H1 (cell line): ENCODE results near the gene RAD9A. TPM values are rescaled to one million over a fixed set of nuclear protein-coding genes. Genes with fewer than 3 reads are reported as not detected.
A peak's percentile ranks its signal among the peaks of the same experiment; 100 is the strongest.

ENCODE experiments used
- BACH1 ChIP-seq: IDR thresholded peaks from 2 replicates; pipeline ENCODE4 v1.6.1; 2012; ENCODE audit warnings: low read length, improper control_type of control experiment
- BRCA1 ChIP-seq: IDR thresholded peaks from 2 replicates; pipeline ENCODE4 v1.6.1; 2012; ENCODE audit warnings: low read depth, low read length, improper control_type of control experiment
- CREB1 ChIP-seq: IDR thresholded peaks from 2 replicates; pipeline ENCODE4 v1.6.1; 2012; ENCODE audit warnings: inconsistent platforms
- CTBP2 ChIP-seq: IDR thresholded peaks from 2 replicates; pipeline ENCODE4 v1.7.0; 2011; ENCODE audit warnings: borderline replicate concordance, mild to moderate bottlenecking, moderate library complexity, mixed read lengths, low read length; ENCODE audit not compliant: insufficient read depth, insufficient read length
- EZH2 ChIP-seq: fragments of 200-600 bp; sonication (generic); IDR thresholded peaks from 2 replicates; pipeline ENCODE4 v1.7.1; 2012; ENCODE audit warnings: low read depth, mild to moderate bottlenecking, moderate library complexity, low read length, inconsistent platforms; ENCODE audit not compliant: severe bottlenecking
- GABPA ChIP-seq: IDR thresholded peaks from 2 replicates; pipeline ENCODE4 v1.6.1; 2011; ENCODE audit warnings: mild to moderate bottlenecking, low read length, moderate library complexity, borderline replicate concordance; ENCODE audit not compliant: insufficient read depth
- HDAC6 ChIP-seq: IDR thresholded peaks from one replicate; pipeline ENCODE4 v1.7.1; 2012; ENCODE audit warnings: low read depth, mild to moderate bottlenecking, inconsistent platforms, low read length, moderate library complexity
- KDM4A ChIP-seq: IDR thresholded peaks from one replicate; pipeline ENCODE4 v1.7.1; 2012; ENCODE audit warnings: low read depth, mild to moderate bottlenecking, moderate library complexity, low read length, inconsistent platforms; ENCODE audit not compliant: severe bottlenecking
- PHF8 ChIP-seq: fragments of 200-600 bp; sonication (generic); conservative IDR thresholded peaks from 2 replicates; pipeline ENCODE4 v1.7.1; 2012; ENCODE audit warnings: low read depth, mild to moderate bottlenecking, inconsistent platforms, low read length, moderate library complexity
- POLR2A ChIP-seq, 2 experiments: IDR thresholded peaks; 1 replicate in 1 of 2; 2 replicates in 1 of 2; pipeline ENCODE4 v1.6.1; 2011; ENCODE audit warnings: low read depth in 2 of 2, low read length in 2 of 2, mild to moderate bottlenecking in 2 of 2; ENCODE audit errors: control extremely low read depth in 1 of 2
- POLR2AphosphoS5 ChIP-seq: IDR thresholded peaks from 2 replicates; pipeline ENCODE4 v1.6.1; 2011; ENCODE audit warnings: low read depth, low read length
- RAD21 ChIP-seq, 2 experiments: IDR thresholded peaks in 1 of 2; conservative IDR thresholded peaks in 1 of 2; 2 replicates each; pipeline ENCODE4 v1.6.1; 2011; ENCODE audit warnings: low read depth in 2 of 2, low read length in 2 of 2, improper control_type of control experiment in 1 of 2, inconsistent platforms in 1 of 2, mild to moderate bottlenecking in 1 of 2, moderate library complexity in 1 of 2
- RBBP5 ChIP-seq: IDR thresholded peaks from 2 replicates; pipeline ENCODE4 v1.7.1; 2012; ENCODE audit warnings: low read depth, mild to moderate bottlenecking, inconsistent platforms, low read length, moderate library complexity, borderline replicate concordance
- RFX5 ChIP-seq: IDR thresholded peaks from 2 replicates; pipeline ENCODE4 v1.6.1; 2011; ENCODE audit warnings: low read depth, low read length, improper control_type of control experiment, borderline replicate concordance
- RNF2 ChIP-seq: fragments of 200-900, 300-1000 bp; sonication (generic); IDR thresholded peaks from 2 replicates; pipeline ENCODE4 v1.7.1; 2016; ENCODE audit warnings: borderline replicate concordance, low read depth, mild to moderate bottlenecking, antibody characterized with exemption, low read length; ENCODE audit not compliant: poor library complexity, severe bottlenecking; ENCODE audit errors: missing control alignments
- SP1 ChIP-seq: IDR thresholded peaks from 2 replicates; pipeline ENCODE4 v1.6.1; 2011; ENCODE audit warnings: low read depth, low read length
- SP2 ChIP-seq: IDR thresholded peaks from 2 replicates; pipeline ENCODE4 v1.6.1; 2012; ENCODE audit warnings: mild to moderate bottlenecking, low read length, inconsistent platforms
- SRF ChIP-seq: IDR thresholded peaks from 2 replicates; pipeline ENCODE4 v1.6.1; 2011; ENCODE audit warnings: mild to moderate bottlenecking, low read depth, low read length, moderate library complexity
- TAF7 ChIP-seq: optimal IDR thresholded peaks from 2 replicates; pipeline ENCODE3; 2011; ENCODE audit warnings: low read depth, mild to moderate bottlenecking, inconsistent platforms, low read length, moderate library complexity, borderline replicate concordance
- TCF12 ChIP-seq: IDR thresholded peaks from 2 replicates; pipeline ENCODE4 v1.6.1; 2011; ENCODE audit warnings: low read depth, mild to moderate bottlenecking, low read length
- polyA plus RNA-seq, 7 experiments: library from polyadenylated mRNA; depleted of rRNA in 3 of 7; stranded (reverse) in 5 of 7; unstranded in 2 of 7; fragments of >200 nt in 5 of 7; fragments of 200-250 nt in 2 of 7; gene quantifications; 1 replicate in 5 of 7; 2 replicates in 1 of 7; 4 replicates in 1 of 7; pipeline versions ENCODE4 v1.2.1 to v1.2.3, GENCODE V29; 2011 to 2013; ENCODE audit warnings: missing spikeins in 2 of 7, mixed read lengths in 2 of 7
- total RNA-seq: library from RNA; stranded (reverse); fragmentation: NEBNext Ultra II Directional; extraction: Animal tissue kit (Norgen Biotek cat#: 25700); gene quantifications from 2 replicates; pipeline ENCODE4 v1.2.1, GENCODE V29; 2021
- TF ChIP-seq, protein P1 (sequence below): IDR thresholded peaks from 2 replicates; pipeline ENCODE4 v1.6.1; 2012; ENCODE audit warnings: inconsistent platforms
- TF ChIP-seq, protein P2 (sequence below): IDR thresholded peaks from 2 replicates; pipeline ENCODE4 v1.6.1; 2012; ENCODE audit warnings: low read length, inconsistent platforms

The RAD9A gene
- total and polyA plus RNA-seq, 2 of the 8 experiments (the other 6 are each of a cell fraction or from before 2014, with no cell fraction given): 22.2 to 25.5 TPM

DNA sequence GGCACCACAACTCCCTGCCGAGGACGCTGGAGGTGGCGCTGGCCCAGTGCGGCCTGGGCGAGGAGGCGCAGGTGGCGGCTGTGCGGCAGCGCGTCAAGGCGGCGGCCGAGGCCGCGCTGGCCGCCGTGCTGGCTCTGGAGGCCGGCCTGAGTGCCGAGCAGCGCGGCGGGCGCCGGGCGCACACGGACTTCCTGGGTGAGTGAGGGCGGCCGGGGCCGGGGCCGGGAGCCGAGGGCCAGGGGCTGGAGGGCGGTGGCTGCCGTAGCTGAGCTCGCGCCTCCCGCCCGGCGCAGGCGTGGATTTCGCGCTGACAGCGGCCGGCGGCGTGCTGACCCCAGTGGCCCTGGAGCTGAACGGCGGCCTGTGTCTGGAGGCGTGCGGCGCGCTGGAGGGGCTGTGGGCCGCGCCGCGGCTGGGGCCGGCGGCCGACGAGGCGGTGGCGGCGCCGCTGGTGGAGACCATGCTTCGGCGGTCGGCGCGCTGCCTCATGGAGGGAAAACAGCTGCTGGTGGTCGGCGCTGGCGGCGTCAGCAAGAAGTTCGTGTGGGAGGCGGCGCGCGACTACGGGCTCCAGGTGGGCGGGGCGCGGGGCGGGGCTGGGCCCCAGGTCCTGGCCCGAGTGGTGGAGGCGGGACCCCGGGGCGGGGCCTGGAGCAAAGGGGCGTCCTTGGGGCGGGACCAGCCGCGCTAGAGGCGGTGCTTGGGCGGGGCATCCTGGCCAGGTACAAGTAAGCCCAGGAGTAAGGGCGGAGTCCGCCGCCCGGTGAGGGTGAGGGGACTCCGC lies 29.1 kb downstream of the RAD9A start (continued):
- TF ChIP-seq RFX5: no peak
- no peak for TF ChIP-seq SRF
- TF ChIP-seq SP1: peak; percentile 55; the same call in 1 of the 2 replicates
- peak; percentile 79 for TF ChIP-seq KDM4A
- TF ChIP-seq EZH2: no peak
- no peak for TF ChIP-seq TAF7
- no peak for TF ChIP-seq HDAC6
- TF ChIP-seq SP2: no peak
- TF ChIP-seq RNF2: no peak
- TF ChIP-seq BRCA1: no peak
- TF ChIP-seq RBBP5: peak; percentile 69; the same call in 1 of the 2 replicates
- peak in 1 of 2 experiments; percentile 42; a peak in 1 of 3 replicates for TF ChIP-seq POLR2A (IDR thresholded peaks at IDR 0.05; ENCODE audit: control extremely low read depth in 1 of 2, low read depth in 2 of 2, low read length in 2 of 2)
- no peak; the same call in 1 of the 2 replicates for TF ChIP-seq GABPA
- TF ChIP-seq, protein P1, sequence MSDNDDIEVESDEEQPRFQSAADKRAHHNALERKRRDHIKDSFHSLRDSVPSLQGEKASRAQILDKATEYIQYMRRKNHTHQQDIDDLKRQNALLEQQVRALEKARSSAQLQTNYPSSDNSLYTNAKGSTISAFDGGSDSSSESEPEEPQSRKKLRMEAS: peak; percentile 69; the same call in 1 of the 2 replicates
- no peak for TF ChIP-seq TCF12
- TF ChIP-seq RAD21 (IDR thresholded peaks at IDR 0.05 in 1 of 2, conservative IDR thresholded peaks at IDR 0.05 in 1 of 2; ENCODE audit: low read depth in 2 of 2, low read length in 2 of 2): no peak
- TF ChIP-seq CTBP2: no peak
- TF ChIP-seq BACH1: no peak; the same call in 1 of the 2 replicates
- peak; percentile 66 for TF ChIP-seq CREB1
- no peak; the same call in 1 of the 2 replicates for TF ChIP-seq PHF8
- TF ChIP-seq, protein P2, sequence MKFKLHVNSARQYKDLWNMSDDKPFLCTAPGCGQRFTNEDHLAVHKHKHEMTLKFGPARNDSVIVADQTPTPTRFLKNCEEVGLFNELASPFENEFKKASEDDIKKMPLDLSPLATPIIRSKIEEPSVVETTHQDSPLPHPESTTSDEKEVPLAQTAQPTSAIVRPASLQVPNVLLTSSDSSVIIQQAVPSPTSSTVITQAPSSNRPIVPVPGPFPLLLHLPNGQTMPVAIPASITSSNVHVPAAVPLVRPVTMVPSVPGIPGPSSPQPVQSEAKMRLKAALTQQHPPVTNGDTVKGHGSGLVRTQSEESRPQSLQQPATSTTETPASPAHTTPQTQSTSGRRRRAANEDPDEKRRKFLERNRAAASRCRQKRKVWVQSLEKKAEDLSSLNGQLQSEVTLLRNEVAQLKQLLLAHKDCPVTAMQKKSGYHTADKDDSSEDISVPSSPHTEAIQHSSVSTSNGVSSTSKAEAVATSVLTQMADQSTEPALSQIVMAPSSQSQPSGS: no peak
- TF ChIP-seq POLR2AphosphoS5: peak; percentile 30
